HCT116 (cell line): Measurements from ENCODE around the gene NCMAP. TPM values are rescaled to one million over a fixed set of nuclear protein-coding genes. Genes with fewer than 3 reads are reported as not detected.

ENCODE experiments used
- ATAC-seq: fragments of 200-7000 bp; cut with Tn5 transposase; 2 replicates; pipeline ENCODE4 v1.9.1; 2020; ENCODE audit warnings: mild to moderate bottlenecking, moderate library complexity
- BruUV-seq: library from RNA; stranded (reverse); fragments of 400-500 nt; replicated peaks from 2 replicates; lab custom pipeline; 2021; lab: Mats Ljungman, UMichigan
- CTCF ChIA-PET: fragments of 300-600 bp; sonication (Branson Sonifier 250); formaldehyde crosslinking; loops from one replicate; lab custom pipeline; 2021; ENCODE audit warnings: antibody characterized with exemption; lab: Charles Lee
- POLR2A ChIA-PET: fragments of 300-600, 350-600 bp; sonication (Branson Sonifier 250); formaldehyde crosslinking; loops from one replicate; lab custom pipeline; 2021; ENCODE audit warnings: antibody characterized with exemption; lab: Charles Lee
- RAD21 ChIA-PET, 2 experiments: fragments of 300-600 bp; sonication (Branson Sonifier 250); formaldehyde crosslinking; loops; one replicate each; lab custom pipeline; 2023; ENCODE audit warnings: low total read pairs in 2 of 2; ENCODE audit not compliant: uncharacterized antibody in 2 of 2, unreplicated experiment in 2 of 2, low non-redundant PET in 1 of 2; lab: Charles Lee
- DNase-seq: peaks from one replicate; pipeline ENCODE4 v3.0.0-alpha.2; 2010; ENCODE audit warnings: low read depth, low spot score
- H2AFZ ChIP-seq: fragments of 200-600 bp; shearing (Covaris generic), sonication (generic); 2 replicates; pipeline ENCODE4 v1.6.1; 2017; ENCODE audit warnings: low read depth, mixed run types, mixed read lengths, antibody characterized with exemption, low read length; ENCODE audit not compliant: poor library complexity, severe bottlenecking
- H3K27ac ChIP-seq: 2 replicates; pipeline ENCODE4 v1.5.1; 2012; ENCODE audit warnings: low read depth, low read length
- H3K27me3 ChIP-seq: fragments of 200-600 bp; sonication (generic); 2 replicates; pipeline ENCODE4 v1.6.1; 2016; ENCODE audit warnings: mixed run types, low read length, mixed read lengths; ENCODE audit not compliant: insufficient read depth
- H3K36me3 ChIP-seq, 2 experiments: fragments of 200-500 bp in 1 of 2; fragments of 200-600 bp in 1 of 2; sonication (Bioruptor generic) in 1 of 2; sonication (generic) in 1 of 2; 2 replicates each; pipeline versions ENCODE4 v1.5.1 to v1.6.1; 2014 to 2016; ENCODE audit warnings: low read length in 2 of 2, inconsistent platforms in 1 of 2, mixed read lengths in 1 of 2, mixed run types in 1 of 2; ENCODE audit not compliant: insufficient read depth in 2 of 2, control insufficient read depth in 1 of 2
- H3K4me1 ChIP-seq, 2 experiments: fragments of 200-600 bp in 1 of 2; sonication (generic) in 1 of 2; 2 replicates each; pipeline versions ENCODE4 v1.5.1 to v1.6.1; 2012 to 2017; ENCODE audit warnings: low read length in 2 of 2, inconsistent platforms in 1 of 2, mild to moderate bottlenecking in 1 of 2, mixed read lengths in 1 of 2, mixed run types in 1 of 2, moderate library complexity in 1 of 2; ENCODE audit not compliant: insufficient read depth in 2 of 2, control insufficient read depth in 1 of 2
- H3K4me2 ChIP-seq: fragments of 200-600 bp; sonication (generic); 2 replicates; pipeline ENCODE4 v1.6.1; 2017; ENCODE audit warnings: mixed run types, low read length, mixed read lengths
- H3K4me3 ChIP-seq, 2 experiments: fragments of 200-600 bp in 1 of 2; sonication (generic) in 1 of 2; replicated peaks in 1 of 2; 2 replicates each; pipeline ENCODE4 v1.5.1; 2011 to 2016; ENCODE audit warnings: low read length in 2 of 2, control low read depth in 1 of 2, low read depth in 1 of 2, mild to moderate bottlenecking in 1 of 2, mixed read lengths in 1 of 2, mixed run types in 1 of 2
- H3K79me2 ChIP-seq: fragments of 200-600 bp; sonication (generic); 2 replicates; pipeline ENCODE4 v1.6.1; 2017; ENCODE audit warnings: mild to moderate bottlenecking, mixed run types, low read length, moderate library complexity, mixed read lengths; ENCODE audit not compliant: insufficient read depth
- H3K9ac ChIP-seq: fragments of 200-600 bp; sonication (generic); 2 replicates; pipeline ENCODE4 v1.6.1; 2016; ENCODE audit warnings: low read length, mixed read lengths
- H3K9me2 ChIP-seq: fragments of 200-600 bp; sonication (generic), shearing (Covaris generic); 2 replicates; pipeline ENCODE4 v1.6.1; 2017; ENCODE audit warnings: mixed run types, mild to moderate bottlenecking, moderate library complexity; ENCODE audit not compliant: insufficient read depth
- H3K9me3 ChIP-seq, 2 experiments: fragments of 200-500 bp in 1 of 2; fragments of 200-600 bp in 1 of 2; sonication (Bioruptor generic) in 1 of 2; sonication (generic) in 1 of 2; 2 replicates each; pipeline ENCODE4 v1.6.1; 2014 to 2017; ENCODE audit warnings: low read length in 2 of 2, mixed read lengths in 2 of 2, inconsistent platforms in 1 of 2, low read depth in 1 of 2, mild to moderate bottlenecking in 1 of 2, mixed run types in 1 of 2, moderate library complexity in 1 of 2; ENCODE audit not compliant: control insufficient read depth in 1 of 2, insufficient read depth in 1 of 2
- H4K20me1 ChIP-seq: fragments of 200-600 bp; sonication (generic), shearing (Covaris generic); 2 replicates; pipeline ENCODE4 v1.6.1; 2017; ENCODE audit warnings: mixed run types, mild to moderate bottlenecking, moderate library complexity; ENCODE audit not compliant: insufficient read depth
- ATF3 ChIP-seq: IDR thresholded peaks from 2 replicates; pipeline ENCODE4 v1.6.1; 2012
- CBX3 ChIP-seq: IDR thresholded peaks from 2 replicates; pipeline ENCODE4 v1.6.1; 2012; ENCODE audit warnings: low read depth
- CEBPB ChIP-seq: IDR thresholded peaks from 2 replicates; pipeline ENCODE4 v1.6.1; 2012; ENCODE audit warnings: low read depth
- CTCF ChIP-seq, 3 experiments: fragments of 200-600 bp in 1 of 3; sonication (generic) in 1 of 3; IDR thresholded peaks in 2 of 3; conservative IDR thresholded peaks in 1 of 3; 2 replicates each; pipeline ENCODE4 v1.5.1; 2012 to 2017; ENCODE audit warnings: low read depth in 2 of 3, low read length in 2 of 3, antibody characterized with exemption in 1 of 3, borderline replicate concordance in 1 of 3, control low read depth in 1 of 3, mild to moderate bottlenecking in 1 of 3, mixed read lengths in 1 of 3, mixed run types in 1 of 3, moderate library complexity in 1 of 3; ENCODE audit not compliant: insufficient read depth in 1 of 3
- EGR1 ChIP-seq: IDR thresholded peaks from 2 replicates; pipeline ENCODE4 v1.6.1; 2012; ENCODE audit warnings: low read depth
- POLR2AphosphoS5 ChIP-seq: IDR thresholded peaks from 2 replicates; pipeline ENCODE4 v1.6.1; 2011; ENCODE audit warnings: mild to moderate bottlenecking, low read depth, low read length, moderate library complexity
- RAD21 ChIP-seq: IDR thresholded peaks from 2 replicates; pipeline ENCODE4 v1.6.1; 2012; ENCODE audit warnings: low read depth, mild to moderate bottlenecking
- SP1 ChIP-seq: IDR thresholded peaks from 2 replicates; pipeline ENCODE4 v1.6.1; 2012; ENCODE audit warnings: low read depth
- ZBTB33 ChIP-seq: IDR thresholded peaks from 2 replicates; pipeline ENCODE4 v1.6.1; 2011; ENCODE audit warnings: mild to moderate bottlenecking, low read length, moderate library complexity; ENCODE audit not compliant: insufficient replicate concordance; ENCODE audit errors: extremely low read depth
- ZFX ChIP-seq: fragments of 450-650 bp; IDR thresholded peaks from 2 replicates; pipeline ENCODE4 v1.6.1; 2017
- ZNF274 ChIP-seq: fragments of 200-500 bp; sonication (Bioruptor generic); IDR thresholded peaks from 2 replicates; pipeline ENCODE4 v1.6.1; 2014; ENCODE audit warnings: mild to moderate bottlenecking, low read depth, low read length, inconsistent platforms
- intact Hi-C: fragments of 100-400 bp; cut with micrococcal nuclease; formaldehyde crosslinking; loops from 2 replicates; pipeline ENCODE4 v1.10.0; 2022
- total RNA-seq: library from RNA; stranded (reverse); gene quantifications from one replicate; pipeline ENCODE4 v1.2.1, GENCODE V29; 2021; ENCODE audit not compliant: unreplicated experiment

The NCMAP gene
- total RNA-seq, 1 experiment from 2014 or later = 0.84 TPM

GRCh38 chr1:24594328-24594598, 38.4 kb downstream of the NCMAP start:
- ChIA-PET RAD21 (no interaction called here), CTCF (interaction anchor here (1.3 kb wide), 1 partner anchor 236 kb away, joined by 5 read pairs; no protein-coding TSS in a partner anchor), POLR2A (no interaction called here)
- intact Hi-C loops = no loop called here
- ATAC-seq = no peak
- Histone ChIP-seq H4K20me1 (no peaks in the 10 kb centered on the region), H3K79me2 (no peaks in the 10 kb centered on the region), H3K27ac (no peak overlapping the region), H3K9ac (no peak overlapping the region), H3K27me3 (no peaks in the 10 kb centered on the region), H3K4me3 (no peak overlapping the region), H3K4me1 (peaks cover 0 to 5% of the 10 kb centered on the region in 2 experiments; a peak in 1 of 4 replicates), H3K36me3 (no peaks in the 10 kb centered on the region), H3K9me3 (no peaks in the 10 kb centered on the region), H3K9me2 (no peaks in the 10 kb centered on the region)
- BruUV-seq = no TSS peak
- DNase-seq = no peak
- TF ChIP-seq ZBTB33 (no peak), CBX3 (no peak)
- TF ChIP-seq, all 23 proteins: peak for 0
- Histone ChIP-seq H3K4me2 (no peak overlapping the region), H2AFZ (no peak overlapping the region)

GRCh38 chr1:24596401-24596880, 40.6 kb downstream of the NCMAP start:
- ChIA-PET CTCF (interaction anchor here (1.2 kb wide), 2 partner anchors 9 to 234 kb away, joined by 3 to 8 read pairs; no protein-coding TSS in a partner anchor), POLR2A (no interaction called here), RAD21 (interaction anchor here in 1 of 2 experiments (1.0 kb wide), 1 partner anchor 18 kb away, joined by 3 read pairs; no protein-coding TSS in a partner anchor)
- Histone ChIP-seq H3K79me2 (no peaks in the 10 kb centered on the region), H3K9me2 (no peaks in the 10 kb centered on the region), H3K9ac (no peak overlapping the region), H4K20me1 (no peaks in the 10 kb centered on the region), H3K36me3 (no peaks in the 10 kb centered on the region), H3K4me3 (no peak overlapping the region), H3K27ac (no peak overlapping the region), H3K4me2 (no peak overlapping the region), H3K27me3 (no peaks in the 10 kb centered on the region), H3K9me3 (no peaks in the 10 kb centered on the region), H3K4me1 (peaks cover 0 to 5% of the 10 kb centered on the region in 2 experiments; a peak in 1 of 4 replicates), H2AFZ (no peak overlapping the region)
- BruUV-seq = no TSS peak
- no peak for ATAC-seq
- no peak for DNase-seq
- intact Hi-C loops = no loop called here
- TF ChIP-seq RAD21 (no peak), POLR2AphosphoS5 (no peak), ZNF274 (no peak), ZFX (no peak), ATF3 (no peak), SP1 (no peak), CTCF (IDR thresholded peaks at IDR 0.05 in 2 of 3, conservative IDR thresholded peaks at IDR 0.05 in 1 of 3; ENCODE audit: borderline replicate concordance in 1 of 3, insufficient read depth in 1 of 3, low read depth in 2 of 3, low read length in 2 of 3) (no peak), ZBTB33 (no peak), CEBPB (no peak), EGR1 (no peak)
